K562 treated with DMSO at 1 percent for 24 hours (cell line): ENCODE results near the gene GRIN1. TPM values are rescaled to one million over a fixed set of nuclear protein-coding genes. Genes with fewer than 3 reads are reported as not detected.

ENCODE experiments used
- total RNA-seq: library from RNA; unstranded; fragments of 300-600 nt; gene quantifications from 2 replicates; pipeline ENCODE4 v1.2.3, GENCODE V29; 2022; ENCODE audit warnings: low read depth; ENCODE audit not compliant: insufficient read depth

GRIN1 gene
- 0.12 and 0.78 TPM in 2 replicates for total RNA-seq

GRCh38 chr9:137138722-137139467 lies at the start of gene GRIN1:
GRIN1 (plus strand) TSS chr9:137139154; CDS start chr9:137139487, 333 bp downstream.

GRCh38 chr9:137114613-137115393 lies 24.2 kb upstream of the GRIN1 start, which contains the start of gene DPP7:
DPP7 (minus strand) TSS chr9:137114733; CDS start chr9:137114713, 20 bp downstream.

GRCh38 chr9:137169896-137170358 lies 31.0 kb downstream of the GRIN1 start, which contains the start of gene LRRC26:
LRRC26 (minus strand) TSS chr9:137170051; CDS start chr9:137169943, 108 bp downstream.

GRCh38 chr9:137188490-137189296 lies 49.7 kb downstream of the GRIN1 start, which contains the start of the genes ANAPC2 and SSNA1:
ANAPC2 (minus strand) TSS chr9:137188560; CDS start chr9:137188532, 28 bp downstream.
SSNA1 (plus strand) TSS chr9:137188676; CDS start chr9:137188727, 51 bp downstream.

GRCh38 chr9:137200311-137201204 lies 61.6 kb downstream of the GRIN1 start, which contains the start of gene TPRN:
TPRN (minus strand) TSS chr9:137200741; CDS start chr9:137200711, 30 bp downstream.

GRCh38 chr9:137205126-137206069 lies 66.4 kb downstream of the GRIN1 start, which contains the start of the genes NDOR1 and TMEM203:
NDOR1 (plus strand) TSS chr9:137205700; CDS start chr9:137205778, 78 bp downstream.
TMEM203 (minus strand) TSS chr9:137205648; CDS start chr9:137205414, 234 bp downstream.

Other genes with a start within 250 kb of the GRIN1 start
- gene FBXW5, start 194.4 kb upstream of the GRIN1 start, total RNA-seq: 150 and 189 TPM in 2 replicates
- gene C8G, start 193.9 kb upstream of the GRIN1 start, total RNA-seq: 1.1 TPM in 1 of 2 replicates, not detected in the other
- not detected in 2 replicates for gene LCN12, start 186.9 kb upstream of the GRIN1 start, total RNA-seq
- gene PTGDS, start 161.7 kb upstream of the GRIN1 start, total RNA-seq: 5.6 and 7.3 TPM in 2 replicates
- gene LCNL1, start 156.2 kb upstream of the GRIN1 start, total RNA-seq: not detected in 2 replicates
- 82.2 and 86.6 TPM in 2 replicates for gene PAXX, start 146.7 kb upstream of the GRIN1 start, total RNA-seq
- 0.64 and 1.7 TPM in 2 replicates for gene CLIC3, start 142.6 kb upstream of the GRIN1 start, total RNA-seq
- 11.0 and 24.1 TPM in 2 replicates for gene ABCA2, start 110.9 kb upstream of the GRIN1 start, total RNA-seq
- gene FUT7, start 107.1 kb upstream of the GRIN1 start, total RNA-seq: not detected in 2 replicates
- 0.66 and 1.1 TPM in 2 replicates for gene NPDC1, start 93.0 kb upstream of the GRIN1 start, total RNA-seq
- 0.21 TPM in 1 of 2 replicates, not detected in the other for gene ENTPD2, start 85.1 kb upstream of the GRIN1 start, total RNA-seq
- 36.1 and 38.7 TPM in 2 replicates for gene SAPCD2, start 68.6 kb upstream of the GRIN1 start, total RNA-seq
- 9.0 and 9.6 TPM in 2 replicates for gene UAP1L1, start 61.6 kb upstream of the GRIN1 start, total RNA-seq
- gene MAN1B1, start 52.2 kb upstream of the GRIN1 start, total RNA-seq: 52.5 and 56.8 TPM in 2 replicates
- gene DPP7, start 24.4 kb upstream of the GRIN1 start, total RNA-seq: 187 and 232 TPM in 2 replicates
- gene LRRC26, start 30.9 kb downstream of the GRIN1 start, total RNA-seq: not detected in 2 replicates
- gene TMEM210, start 32.9 kb downstream of the GRIN1 start, total RNA-seq: not detected in 2 replicates
- gene ANAPC2, start 49.4 kb downstream of the GRIN1 start, total RNA-seq: 57.0 and 62.9 TPM in 2 replicates
- gene SSNA1, start 49.5 kb downstream of the GRIN1 start, total RNA-seq: 231 and 245 TPM in 2 replicates
- 33.3 and 34.3 TPM in 2 replicates for gene TPRN, start 61.6 kb downstream of the GRIN1 start, total RNA-seq
- 70.6 and 73.1 TPM in 2 replicates for gene TMEM203, start 66.5 kb downstream of the GRIN1 start, total RNA-seq
- 28.7 and 33.4 TPM in 2 replicates for gene NDOR1, start 66.5 kb downstream of the GRIN1 start, total RNA-seq
- 6.9 and 7.0 TPM in 2 replicates for gene RNF208, start 83.1 kb downstream of the GRIN1 start, total RNA-seq
- 1.6 and 1.7 TPM in 2 replicates for gene CYSRT1, start 86.0 kb downstream of the GRIN1 start, total RNA-seq
- gene RNF224, start 88.3 kb downstream of the GRIN1 start, total RNA-seq: not detected in 2 replicates
- not detected in 2 replicates for gene SLC34A3, start 91.7 kb downstream of the GRIN1 start, total RNA-seq
- 1,217 and 1,249 TPM in 2 replicates for gene TUBB4B, start 102.1 kb downstream of the GRIN1 start, total RNA-seq
- 0.60 TPM in 1 of 2 replicates, not detected in the other for gene STPG3, start 112.1 kb downstream of the GRIN1 start, total RNA-seq
- gene NELFB, start 116.2 kb downstream of the GRIN1 start, total RNA-seq: 123 TPM in 2 replicates
- gene TOR4A, start 138.6 kb downstream of the GRIN1 start, total RNA-seq: 86.6 and 103 TPM in 2 replicates
- 19.3 and 20.3 TPM in 2 replicates for gene NRARP, start 163.1 kb downstream of the GRIN1 start, total RNA-seq